Smooth muscle cell of bladder (primary cell): Measurements from ENCODE around the gene GGACT. TPM values are rescaled to one million over a fixed set of nuclear protein-coding genes. Genes with fewer than 3 reads are reported as not detected.

Experiments
- total RNA-seq: library from RNA; depleted of rRNA; stranded (reverse); fragments of >200 nt; gene quantifications from 2 replicates; pipeline ENCODE4 v1.2.3, GENCODE V29; 2014

GGACT gene
- total RNA-seq = 2.9 and 6.3 TPM in 2 replicates

DNA sequence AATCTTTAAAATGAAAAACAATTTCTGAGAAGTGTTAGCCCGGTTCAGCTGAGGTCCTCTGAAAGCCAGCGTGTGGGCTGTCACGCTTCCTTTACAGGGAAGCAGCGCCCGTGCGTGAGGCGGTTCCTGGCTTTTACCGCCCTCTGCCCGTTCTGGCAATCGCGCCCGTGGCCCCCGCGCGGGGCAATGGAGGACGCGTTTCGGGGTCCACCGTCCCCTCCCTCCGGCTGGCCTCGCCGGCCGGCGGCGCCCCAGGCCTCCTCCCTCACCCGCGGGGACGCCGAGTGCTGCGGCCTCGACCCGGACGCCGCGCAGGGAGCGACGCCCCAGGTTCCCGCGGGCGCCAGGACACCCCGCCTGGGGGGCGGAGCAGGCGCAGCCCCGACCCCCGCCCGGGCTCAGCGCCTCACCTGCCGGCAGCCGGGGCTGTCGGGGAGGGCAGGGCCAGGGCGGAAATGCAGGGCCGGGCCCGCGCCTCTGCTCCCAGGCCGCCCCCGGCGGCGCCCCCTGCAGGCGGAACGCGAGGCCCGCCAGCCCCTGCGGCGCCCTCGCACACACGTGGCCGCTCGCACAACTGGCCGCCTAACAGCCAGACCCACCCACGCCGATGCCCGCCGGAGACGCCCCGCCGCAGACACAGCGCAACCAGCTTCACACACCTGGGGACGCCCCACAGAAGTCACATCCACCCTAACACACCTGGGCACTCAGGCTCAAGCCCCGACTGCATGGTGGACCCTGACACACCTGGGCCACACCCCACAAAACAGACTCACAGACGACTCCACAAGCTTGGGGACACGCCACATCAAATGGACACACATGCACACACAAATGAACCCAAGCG lies at the start of gene GGACT:
GGACT (minus strand) TSS at position 459 of the 847 bp plus-strand sequence. CDS start 56,198 bp downstream, outside the sequence.

Other genes starting within 250 kb of the GGACT start
- gene TMTC4, start 86.0 kb upstream of the GGACT start, total RNA-seq = 18.3 and 19.9 TPM in 2 replicates